Panc1 (cell line): Measurements from ENCODE around the gene DKK3.

Experiments used
- CTCF ChIP-seq: fragments of 450-650 bp; IDR thresholded peaks from 2 replicates; pipeline ENCODE4 v1.5.1; 2017; ENCODE audit warnings: mild to moderate bottlenecking
- POLR2AphosphoS5 ChIP-seq: IDR thresholded peaks from 2 replicates; pipeline ENCODE4 v1.6.1; 2012; ENCODE audit warnings: mild to moderate bottlenecking, low read depth, low read length, moderate library complexity
- REST ChIP-seq, 2 experiments: IDR thresholded peaks; 2 replicates each; pipeline ENCODE4 v1.6.1; 2011 to 2012; ENCODE audit warnings: low read depth in 2 of 2, control low read depth in 1 of 2, low read length in 1 of 2, mild to moderate bottlenecking in 1 of 2, moderate library complexity in 1 of 2; ENCODE audit not compliant: insufficient read depth in 1 of 2
- SIN3A ChIP-seq: IDR thresholded peaks from 2 replicates; pipeline ENCODE4 v1.6.1; 2012; ENCODE audit warnings: low read depth, mild to moderate bottlenecking, low read length, moderate library complexity, borderline replicate concordance; ENCODE audit not compliant: insufficient read depth
- TCF7L2 ChIP-seq: IDR thresholded peaks from 2 replicates; pipeline ENCODE4 v1.6.1; 2011; ENCODE audit warnings: mild to moderate bottlenecking, low read depth, low read length, inconsistent platforms

GRCh38 chr11:12005061-12005460 lies 3.4 kb downstream of the DKK3 start:
- TF ChIP-seq CTCF (no peak), TCF7L2 (no peak), SIN3A (no peak), REST (IDR thresholded peaks at IDR 0.05; ENCODE audit: insufficient read depth in 1 of 2, low read depth in 2 of 2, low read length in 1 of 2) (no peak), POLR2AphosphoS5 (no peak)
